HG03095 (cell line): Measurements from ENCODE around the gene PGLYRP4.
"Not testable (repeated sequence)": the region's sequence is repeated elsewhere in the genome, so short reads cannot be mapped to it uniquely, and the experiment has no call there.

Source experiments
- ATAC-seq: cut with Tn5 transposase; IDR thresholded peaks from one replicate; pipeline ENCODE4 v1.9.1; 2021; ENCODE audit warnings: moderate library complexity; ENCODE audit not compliant: unreplicated experiment

Gene PGLYRP4

GRCh38 chr1:153357076-153357852 lies 8.6 kb upstream of the PGLYRP4 start:
- no peak for ATAC-seq

GRCh38 chr1:153356392-153357075 lies 7.9 kb upstream of the PGLYRP4 start:
- no peak for ATAC-seq

GRCh38 chr1:153355445-153356071 lies 6.9 kb upstream of the PGLYRP4 start:
- no peak for ATAC-seq

- ATAC-seq: no peak
These were observed 6.0 kb upstream of the PGLYRP4 start for GRCh38 chr1:153354515-153355193.

GRCh38 chr1:153353226-153353947 lies 4.7 kb upstream of the PGLYRP4 start:
- no peak for ATAC-seq

GRCh38 chr1:153352523-153352922 lies 3.9 kb upstream of the PGLYRP4 start:
- ATAC-seq: no peak

GRCh38 chr1:153350321-153350957 lies 1.8 kb upstream of the PGLYRP4 start:
- ATAC-seq: no peak

- no peak for ATAC-seq
These were observed 1.0 kb upstream of the PGLYRP4 start for GRCh38 chr1:153349363-153350320.

GRCh38 chr1:153347856-153348255 lies 785 bp downstream of the PGLYRP4 start:
- no peak for ATAC-seq

GRCh38 chr1:153347049-153347448 lies 1.6 kb downstream of the PGLYRP4 start:
- not testable (repeated sequence) for ATAC-seq

- no peak for ATAC-seq
These were observed 2.4 kb downstream of the PGLYRP4 start for GRCh38 chr1:153346077-153346723.

- no peak for ATAC-seq
These were observed 3.2 kb downstream of the PGLYRP4 start for GRCh38 chr1:153345187-153346076.

GRCh38 chr1:153344718-153345025 lies 4.0 kb downstream of the PGLYRP4 start:
- no peak for ATAC-seq

GRCh38 chr1:153343811-153344717 lies 4.6 kb downstream of the PGLYRP4 start:
- ATAC-seq: no peak

GRCh38 chr1:153343040-153343681 lies 5.5 kb downstream of the PGLYRP4 start:
- ATAC-seq: no peak

GRCh38 chr1:153342178-153342577 lies 6.5 kb downstream of the PGLYRP4 start:
- no peak for ATAC-seq
